NCI-H774 (cell line): ENCODE data around the gene VPS33A.
"Not testable (repeated sequence)": the region's sequence is repeated elsewhere in the genome, so short reads cannot be mapped to it uniquely, and the experiment has no call there.

Source experiments
- DNase-seq: peaks from one replicate; lab custom pipeline; 2025; lab: John Stamatoyannopoulos, UW

Gene VPS33A

GRCh38 chr12:122204167-122205052, 61.9 kb downstream of the VPS33A start:
- no peak for DNase-seq

- DNase-seq: peak; percentile 87
Observed at GRCh38 chr12:122203301-122204166, 62.8 kb downstream of the VPS33A start, which contains the start of gene B3GNT4. TSS of gene B3GNT4 (plus strand) at chr12:122203709. CDS start at chr12:122204619, 910 bp downstream.

GRCh38 chr12:122202811-122203210, 63.5 kb downstream of the VPS33A start:
- DNase-seq: not testable (repeated sequence)

GRCh38 chr12:122202017-122202416, 64.3 kb downstream of the VPS33A start:
- no peak for DNase-seq

- no peak for DNase-seq
Observed at GRCh38 chr12:122201381-122201780, 64.9 kb downstream of the VPS33A start.

GRCh38 chr12:122200541-122201175, 65.6 kb downstream of the VPS33A start:
- no peak for DNase-seq

- no peak for DNase-seq
Observed at GRCh38 chr12:122199484-122200355, 66.6 kb downstream of the VPS33A start.

- DNase-seq: no peak
Observed at GRCh38 chr12:122197612-122197966, 68.7 kb downstream of the VPS33A start.

- no peak for DNase-seq
Observed at GRCh38 chr12:122195405-122195804, 70.9 kb downstream of the VPS33A start.

GRCh38 chr12:122194804-122195203, 71.5 kb downstream of the VPS33A start:
- no peak for DNase-seq

GRCh38 chr12:122192441-122192840, 73.9 kb downstream of the VPS33A start:
- no peak for DNase-seq

- DNase-seq: peak; percentile 56
Observed at GRCh38 chr12:122190842-122191668, 75.2 kb downstream of the VPS33A start.

- no peak for DNase-seq
Observed at GRCh38 chr12:122189626-122190475, 76.4 kb downstream of the VPS33A start.

- no peak for DNase-seq
Observed at GRCh38 chr12:122187466-122187865, 78.8 kb downstream of the VPS33A start.

GRCh38 chr12:122185494-122186082, 80.7 kb downstream of the VPS33A start:
- no peak for DNase-seq

GRCh38 chr12:122185079-122185478, 81.2 kb downstream of the VPS33A start:
- no peak for DNase-seq

- DNase-seq: no peak
Observed at GRCh38 chr12:122184517-122184916, 81.8 kb downstream of the VPS33A start.

GRCh38 chr12:122183588-122183940, 82.7 kb downstream of the VPS33A start:
- DNase-seq: no peak
